Mesothelial cell of epicardium (in vitro differentiated cells): Measurements from ENCODE around the gene NEK10. TPM values are rescaled to one million over a fixed set of nuclear protein-coding genes. Genes with fewer than 3 reads are reported as not detected.
A peak's percentile ranks its signal among the peaks of the same experiment; 100 is the strongest.

Experiments used
- DNase-seq, 2 experiments: peaks; one replicate each; pipeline ENCODE4 v3.0.0; 2021; ENCODE audit warnings: low spot score in 2 of 2; ENCODE audit not compliant: unreplicated experiment in 2 of 2
- H3K27ac Mint-ChIP-seq: 2 replicates; pipeline ENCODE4 v1.8.0; 2021; ENCODE audit warnings: mixed read lengths
- H3K27me3 Mint-ChIP-seq: 2 replicates; pipeline ENCODE4 v1.8.0; 2021; ENCODE audit warnings: low read depth, mixed read lengths
- H3K36me3 Mint-ChIP-seq: 2 replicates; pipeline ENCODE4 v1.8.0; 2021; ENCODE audit warnings: mixed read lengths
- H3K4me1 Mint-ChIP-seq: 2 replicates; pipeline ENCODE4 v1.8.0; 2021; ENCODE audit warnings: mixed read lengths
- H3K4me3 Mint-ChIP-seq: 2 replicates; pipeline ENCODE4 v1.8.0; 2021; ENCODE audit warnings: mild to moderate bottlenecking, moderate library complexity, mixed read lengths
- H3K9me3 Mint-ChIP-seq: 2 replicates; pipeline ENCODE4 v1.8.0; 2021; ENCODE audit warnings: mixed read lengths
- CTCF ChIP-seq: fragments of 200-600 bp; sonication (generic); IDR thresholded peaks from one replicate; pipeline ENCODE4 v1.5.0; 2021; ENCODE audit warnings: antibody characterized with exemption; ENCODE audit not compliant: unreplicated experiment
- total RNA-seq: library from RNA; stranded (reverse); gene quantifications from 3 replicates; pipeline ENCODE4 v1.2.1, GENCODE V29; 2021

NEK10 gene
- total RNA-seq, 1 donor from 2014 or later: 1.2 TPM

GRCh38 chr3:27366062-27366591 is 3.1 kb downstream of the NEK10 start:
- no peak overlapping the region for H3K27ac Mint-ChIP-seq
- H3K4me3 Mint-ChIP-seq: no peak overlapping the region
- H3K36me3 Mint-ChIP-seq: no peaks in the 10 kb centered on the region
- H3K27me3 Mint-ChIP-seq: peaks cover 8% of the 10 kb centered on the region
- H3K9me3 Mint-ChIP-seq: no peaks in the 10 kb centered on the region
- TF ChIP-seq CTCF: no peak
- DNase-seq: no peak
- peaks cover 10% of the 10 kb centered on the region for H3K4me1 Mint-ChIP-seq

- no peak for TF ChIP-seq CTCF
- Mint-ChIP-seq H3K9me3 (no peaks in the 10 kb centered on the region), H3K36me3 (no peaks in the 10 kb centered on the region), H3K4me1 (peaks cover 5% of the 10 kb centered on the region), H3K4me3 (no peak overlapping the region), H3K27ac (no peak overlapping the region), H3K27me3 (no peaks in the 10 kb centered on the region)
- no peak for DNase-seq
Observed at GRCh38 chr3:27360113-27361078, 8.8 kb downstream of the NEK10 start.

GRCh38 chr3:27358372-27358771 is 10.8 kb downstream of the NEK10 start:
- Mint-ChIP-seq H3K4me3 (no peak overlapping the region), H3K36me3 (no peaks in the 10 kb centered on the region), H3K27ac (no peak overlapping the region), H3K27me3 (no peaks in the 10 kb centered on the region), H3K4me1 (peaks cover 5% of the 10 kb centered on the region), H3K9me3 (no peaks in the 10 kb centered on the region)
- no peak for TF ChIP-seq CTCF
- no peak for DNase-seq

GRCh38 chr3:27357665-27358258 is 11.4 kb downstream of the NEK10 start:
- peak; percentile 43 for TF ChIP-seq CTCF
- Mint-ChIP-seq H3K27me3 (no peaks in the 10 kb centered on the region), H3K27ac (no peak overlapping the region), H3K9me3 (no peaks in the 10 kb centered on the region), H3K36me3 (no peaks in the 10 kb centered on the region), H3K4me3 (no peak overlapping the region), H3K4me1 (peaks cover 5% of the 10 kb centered on the region)
- peak in 1 of 2 experiments; percentile 46 for DNase-seq

GRCh38 chr3:27356976-27357375 is 12.2 kb downstream of the NEK10 start:
- DNase-seq: no peak
- H3K27ac Mint-ChIP-seq: no peak overlapping the region
- no peaks in the 10 kb centered on the region for H3K36me3 Mint-ChIP-seq
- TF ChIP-seq CTCF: no peak
- no peaks in the 10 kb centered on the region for H3K27me3 Mint-ChIP-seq
- no peaks in the 10 kb centered on the region for H3K9me3 Mint-ChIP-seq
- peaks cover 5% of the 10 kb centered on the region for H3K4me1 Mint-ChIP-seq
- no peak overlapping the region for H3K4me3 Mint-ChIP-seq
